ENCODE data around the gene MIB2.
"Not testable (repeated sequence)": the region's sequence is repeated elsewhere in the genome, so short reads cannot be mapped to it uniquely, and the experiment has no call there.

MIB2 gene

GRCh38 chr1:1628754-1629429, 13.6 kb downstream of the MIB2 start:
- no peak overlapping the region for H3K4me3 ChIP-seq (ENCODE audit: low read depth, low read length)
- DNase-seq (ENCODE audit: low read depth), result no peak
- no peak for TF ChIP-seq CTCF (IDR thresholded peaks at IDR 0.05; ENCODE audit: control insufficient read depth, extremely low read depth, insufficient read depth)

GRCh38 chr1:1629430-1630190, 14.3 kb downstream of the MIB2 start:
- no peak for DNase-seq (ENCODE audit: low read depth)
- no peak for TF ChIP-seq CTCF (IDR thresholded peaks at IDR 0.05; ENCODE audit: control insufficient read depth, extremely low read depth, insufficient read depth)
- H3K4me3 ChIP-seq (ENCODE audit: low read depth, low read length), result no peak overlapping the region

- H3K4me3 ChIP-seq (ENCODE audit: low read depth, low read length), result no peak overlapping the region
- DNase-seq (ENCODE audit: low read depth), result no peak
- no peak for TF ChIP-seq CTCF (IDR thresholded peaks at IDR 0.05; ENCODE audit: control insufficient read depth, extremely low read depth, insufficient read depth)
Measured at GRCh38 chr1:1630191-1630964, 15.1 kb downstream of the MIB2 start.

GRCh38 chr1:1630965-1631781, 15.9 kb downstream of the MIB2 start:
- DNase-seq (ENCODE audit: low read depth), result no peak
- TF ChIP-seq CTCF (IDR thresholded peaks at IDR 0.05; ENCODE audit: control insufficient read depth, extremely low read depth, insufficient read depth), result no peak
- H3K4me3 ChIP-seq (ENCODE audit: low read depth, low read length), result no peak overlapping the region

- TF ChIP-seq CTCF (IDR thresholded peaks at IDR 0.05; ENCODE audit: control insufficient read depth, extremely low read depth, insufficient read depth), result no peak
- no peak for DNase-seq (ENCODE audit: low read depth)
- no peak within 1 kb of the TSS for H3K4me3 ChIP-seq (ENCODE audit: low read depth, low read length)
Measured at GRCh38 chr1:1631782-1632420, 16.6 kb downstream of the MIB2 start, which contains the start of gene MMP23B. Gene MMP23B, plus strand, starts transcription at chr1:1632173. Its CDS starts 46 bp downstream, at chr1:1632219.

- not testable (repeated sequence) for DNase-seq (ENCODE audit: low read depth); H3K4me3 ChIP-seq (ENCODE audit: low read depth, low read length)
Measured at GRCh38 chr1:1633409-1633808, 18.1 kb downstream of the MIB2 start.

GRCh38 chr1:1634613-1635012, 19.3 kb downstream of the MIB2 start:
- H3K4me3 ChIP-seq (ENCODE audit: low read depth, low read length); DNase-seq (ENCODE audit: low read depth): not testable (repeated sequence)

- not testable (repeated sequence) for DNase-seq (ENCODE audit: low read depth); H3K4me3 ChIP-seq (ENCODE audit: low read depth, low read length)
Measured at GRCh38 chr1:1636621-1637478, 21.6 kb downstream of the MIB2 start.

- not testable (repeated sequence) for H3K4me3 ChIP-seq (ENCODE audit: low read depth, low read length); DNase-seq (ENCODE audit: low read depth)
Measured at GRCh38 chr1:1637479-1637875, 22.2 kb downstream of the MIB2 start.

- DNase-seq (ENCODE audit: low read depth); H3K4me3 ChIP-seq (ENCODE audit: low read depth, low read length): not testable (repeated sequence)
Measured at GRCh38 chr1:1638528-1638927, 23.2 kb downstream of the MIB2 start.
